Subcutaneous adipose tissue (tissue), 4 donors: ENCODE measurements around the gene MRPL23. TPM values are rescaled to one million over a fixed set of nuclear protein-coding genes. Genes with fewer than 3 reads are reported as not detected.

Source experiments
- CTCF ChIP-seq: fragments of 450-650 bp; IDR thresholded peaks from one replicate; pipeline ENCODE4 v1.5.1; 2016; ENCODE audit warnings: low read depth, mild to moderate bottlenecking, control low read depth, antibody characterized with exemption, moderate library complexity
- total RNA-seq, 4 donors: library from RNA; depleted of rRNA; stranded (reverse); fragments of >200 nt; gene quantifications; one replicate each; pipeline ENCODE4 v1.1.0, GENCODE V29; 2016

MRPL23 gene
- total RNA-seq, 4 donors from 2014 or later: 113 to 142 (median 116) TPM

- no peak for TF ChIP-seq CTCF
These were observed 19.2 kb upstream of the MRPL23 start for GRCh38 chr11:1927848-1928469.

- no peak for TF ChIP-seq CTCF
These were observed 18.7 kb upstream of the MRPL23 start for GRCh38 chr11:1928470-1928890.

GRCh38 chr11:1928891-1929541 is 18.1 kb upstream of the MRPL23 start:
- TF ChIP-seq CTCF: no peak

- TF ChIP-seq CTCF: no peak
These were observed 17.3 kb upstream of the MRPL23 start for GRCh38 chr11:1929621-1930461.

- no peak for TF ChIP-seq CTCF
These were observed 16.7 kb upstream of the MRPL23 start for GRCh38 chr11:1930462-1930830.

- TF ChIP-seq CTCF: no peak
These were observed 15.6 kb upstream of the MRPL23 start for GRCh38 chr11:1931341-1932104.
